IPS-15b (cell line): ENCODE data around the gene ELF4.
A peak's percentile ranks its signal among the peaks of the same experiment; 100 is the strongest.

Experiments
- H3K27me3 ChIP-seq: one replicate; pipeline ENCODE4 v1.6.1; 2013; ENCODE audit warnings: low read length; ENCODE audit not compliant: control insufficient read depth, insufficient read depth
- H3K36me3 ChIP-seq: one replicate; pipeline ENCODE4 v1.6.1; 2013; ENCODE audit warnings: low read length; ENCODE audit not compliant: control insufficient read depth, insufficient read depth
- H3K4me1 ChIP-seq: one replicate; pipeline ENCODE4 v1.6.1; 2013; ENCODE audit warnings: mild to moderate bottlenecking, low read length; ENCODE audit not compliant: control insufficient read depth, insufficient read depth
- H3K4me3 ChIP-seq: one replicate; pipeline ENCODE4 v1.5.1; 2013; ENCODE audit warnings: low read depth, low read length
- H3K9ac ChIP-seq: one replicate; pipeline ENCODE4 v1.6.1; 2013; ENCODE audit warnings: low read depth, mild to moderate bottlenecking, low read length
- H3K9me3 ChIP-seq: one replicate; pipeline ENCODE4 v1.6.1; 2013; ENCODE audit warnings: mild to moderate bottlenecking, low read length; ENCODE audit not compliant: control insufficient read depth, insufficient read depth

Gene ELF4

DNA sequence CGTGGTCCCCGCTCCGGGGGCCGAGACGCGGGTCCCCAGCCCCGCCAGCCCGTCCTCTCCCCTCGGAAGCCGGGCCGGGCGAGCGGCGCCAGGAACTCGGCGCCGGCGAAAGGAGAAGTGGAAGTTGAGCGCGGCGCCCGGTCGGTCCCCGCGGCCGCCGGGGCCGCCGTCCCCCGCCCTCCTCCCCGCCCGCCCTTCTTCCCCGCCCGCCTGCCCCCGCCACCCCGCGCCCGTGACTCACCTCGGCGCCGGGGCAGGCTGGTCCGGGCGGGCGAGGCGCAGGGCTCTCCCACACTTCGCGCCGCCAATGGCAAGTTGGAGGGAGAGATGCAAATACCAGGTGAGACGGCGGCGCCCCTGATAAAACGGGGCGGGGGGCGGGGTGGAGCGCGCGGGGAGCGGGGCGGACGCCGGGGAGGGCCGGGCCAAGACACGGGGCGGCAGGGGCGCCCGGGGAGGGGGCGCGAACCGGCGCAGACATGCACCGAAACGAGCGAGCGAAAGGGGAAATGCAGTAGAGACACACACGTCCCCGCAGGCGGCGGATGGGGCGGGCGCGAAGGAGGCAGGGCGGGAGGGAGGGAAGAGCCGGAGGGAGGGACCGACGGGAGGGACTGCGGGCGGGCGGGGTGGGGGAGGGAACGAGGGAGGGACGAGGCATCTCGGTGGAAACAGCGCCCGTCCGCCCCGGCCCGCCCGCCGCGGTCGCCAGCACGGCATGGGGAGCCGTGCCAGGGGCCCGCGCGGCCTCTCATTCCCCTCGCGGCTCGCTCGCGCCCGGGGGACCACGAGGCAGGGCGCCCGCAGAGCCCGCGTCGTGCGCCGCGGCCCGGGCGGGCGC is at the start of gene ELF4:
Gene ELF4, minus strand, starts transcription at position 119 of the 841 bp plus-strand sequence. CDS start 29,167 bp downstream, outside the sequence.
- Histone ChIP-seq H3K4me1 (peaks cover 8% of the 10 kb centered on the region), H3K4me3 (peak within 1 kb of the TSS; percentile 53), H3K9me3 (no peaks in the 10 kb centered on the region), H3K27me3 (peaks cover 44% of the 10 kb centered on the region), H3K9ac (no peak within 1 kb of the TSS), H3K36me3 (no peaks in the 10 kb centered on the region)

DNA sequence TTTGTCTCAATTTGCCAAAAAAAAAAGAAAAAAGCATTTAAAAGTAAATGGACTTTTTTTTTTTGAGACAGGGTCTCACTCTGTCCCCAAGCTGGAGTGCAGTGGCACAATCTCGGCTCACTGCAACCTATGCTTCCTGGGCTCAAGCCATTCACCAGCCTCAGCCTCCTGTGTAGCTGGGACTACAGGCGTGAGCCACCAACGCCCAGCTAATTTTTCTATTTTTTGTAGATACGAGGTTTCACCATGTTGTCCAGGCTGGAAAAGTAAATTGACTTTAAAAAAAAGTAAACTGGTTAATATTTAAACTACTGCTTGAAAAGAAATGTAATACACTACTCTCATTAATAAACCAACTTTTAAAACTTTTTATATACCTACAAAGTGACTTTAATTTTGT is 49.5 kb upstream of the ELF4 start:
- peaks cover 4% of the 10 kb centered on the region for H3K36me3 ChIP-seq
- H3K4me3 ChIP-seq: no peak overlapping the region
- no peaks in the 10 kb centered on the region for H3K27me3 ChIP-seq
- no peaks in the 10 kb centered on the region for H3K9me3 ChIP-seq
- H3K9ac ChIP-seq: no peak overlapping the region
- H3K4me1 ChIP-seq: no peaks in the 10 kb centered on the region

DNA sequence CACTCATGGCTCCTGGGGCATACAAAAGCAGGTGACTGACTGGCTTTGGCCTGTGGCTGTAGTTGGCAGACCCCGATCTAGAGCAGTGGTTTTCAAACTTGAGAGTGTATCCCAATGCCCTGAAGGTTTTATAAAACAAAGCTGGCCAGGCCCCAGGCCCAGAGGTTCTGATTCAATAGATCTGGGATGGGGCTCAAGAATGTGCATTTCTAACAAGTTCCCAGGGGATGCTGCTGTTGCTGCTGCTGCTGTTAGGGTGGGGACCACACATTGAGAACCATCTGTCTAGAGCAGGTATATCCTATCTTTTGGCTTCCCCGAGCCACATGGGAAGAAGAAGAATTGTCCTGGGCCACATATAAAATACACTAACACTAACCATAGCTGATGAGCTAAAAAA is 48.0 kb upstream of the ELF4 start:
- Histone ChIP-seq H3K9me3 (no peaks in the 10 kb centered on the region), H3K4me3 (no peak overlapping the region), H3K27me3 (no peaks in the 10 kb centered on the region), H3K36me3 (peaks cover 4% of the 10 kb centered on the region), H3K9ac (no peak overlapping the region), H3K4me1 (no peaks in the 10 kb centered on the region)

DNA sequence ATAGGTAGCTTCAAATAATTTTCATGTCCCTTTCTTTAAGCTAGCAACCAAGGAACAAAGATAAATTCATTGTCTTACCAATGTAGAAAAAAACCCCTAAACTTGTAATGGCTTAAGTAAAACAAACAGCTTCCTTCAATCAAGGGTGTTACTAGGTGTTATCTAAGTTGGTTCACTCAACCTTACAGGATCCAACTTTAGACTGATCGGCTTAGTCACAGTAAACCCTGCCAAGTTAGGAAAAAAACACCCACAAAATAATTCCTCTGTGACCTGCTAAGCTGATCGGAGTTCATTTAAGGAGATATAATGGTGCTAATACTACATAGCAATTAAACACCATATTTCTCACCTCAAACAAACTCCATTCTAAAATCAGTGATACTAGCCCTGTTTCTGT is 45.3 kb upstream of the ELF4 start:
- Histone ChIP-seq H3K36me3 (peaks cover 4% of the 10 kb centered on the region), H3K27me3 (no peaks in the 10 kb centered on the region), H3K9ac (no peak overlapping the region), H3K4me1 (no peaks in the 10 kb centered on the region), H3K9me3 (no peaks in the 10 kb centered on the region), H3K4me3 (no peak overlapping the region)

DNA sequence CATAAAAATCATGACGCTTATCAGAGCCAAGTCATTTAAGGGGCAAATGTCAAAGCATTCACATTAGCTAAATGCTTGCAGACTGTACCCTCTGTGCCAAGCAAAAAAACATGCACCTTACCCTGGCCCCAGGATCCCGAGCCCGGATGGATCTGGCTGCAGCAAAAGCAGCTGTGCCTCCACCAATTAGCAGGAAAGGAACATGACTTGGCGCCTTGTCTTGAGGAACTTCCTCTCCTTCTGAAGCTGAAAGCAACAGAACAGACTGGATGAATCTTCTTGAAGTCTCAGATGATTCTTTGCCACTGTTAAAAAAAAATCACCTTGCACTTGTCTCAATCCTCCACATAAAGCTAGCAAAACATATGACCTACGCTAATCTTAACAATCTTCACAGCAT is 37.3 kb upstream of the ELF4 start:
- peaks cover 17% of the 10 kb centered on the region for H3K36me3 ChIP-seq
- no peak overlapping the region for H3K4me3 ChIP-seq
- H3K9me3 ChIP-seq: no peaks in the 10 kb centered on the region
- H3K4me1 ChIP-seq: no peaks in the 10 kb centered on the region
- no peak overlapping the region for H3K9ac ChIP-seq
- H3K27me3 ChIP-seq: no peaks in the 10 kb centered on the region

DNA sequence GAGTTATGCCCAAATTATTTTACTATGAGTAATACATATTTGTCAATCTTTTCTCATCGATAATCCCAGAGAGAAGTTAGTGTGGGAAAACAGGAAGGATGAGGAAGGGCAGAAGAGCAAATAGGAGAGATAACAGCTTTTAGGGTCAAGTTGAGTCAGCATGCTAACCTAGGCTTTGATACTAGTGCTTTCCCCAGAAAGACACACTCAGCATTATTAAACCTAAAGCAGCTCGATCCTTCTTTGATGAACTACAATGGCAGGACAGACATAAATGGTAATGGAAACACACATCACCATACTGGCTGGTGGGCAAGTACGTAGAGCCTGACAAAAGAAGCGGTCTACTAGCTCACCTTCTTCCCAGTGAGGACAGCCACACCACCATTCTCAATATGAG is 34.8 kb upstream of the ELF4 start:
- H3K4me1 ChIP-seq: peaks cover 5% of the 10 kb centered on the region
- H3K9me3 ChIP-seq: no peaks in the 10 kb centered on the region
- no peak overlapping the region for H3K9ac ChIP-seq
- peaks cover 25% of the 10 kb centered on the region for H3K36me3 ChIP-seq
- no peak overlapping the region for H3K4me3 ChIP-seq
- peaks cover 20% of the 10 kb centered on the region for H3K27me3 ChIP-seq

DNA sequence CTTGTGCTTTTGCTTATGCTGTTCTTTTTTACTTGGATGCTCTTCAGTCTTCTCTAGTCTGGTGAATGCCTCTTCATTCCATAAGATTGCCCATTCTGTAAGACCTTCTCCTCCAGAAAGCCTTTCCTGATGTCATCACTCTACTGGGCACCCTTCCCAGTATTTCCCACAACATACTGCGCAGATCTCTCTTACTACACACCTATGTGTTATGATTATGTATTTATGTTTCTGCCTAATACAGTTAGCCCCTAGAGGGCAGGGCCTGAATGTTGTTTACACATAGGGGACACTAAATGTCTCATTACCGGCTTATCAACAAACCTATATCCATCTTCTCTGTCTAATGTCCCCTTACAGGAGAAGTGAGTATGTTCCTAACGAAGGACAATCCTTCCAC is 34.2 kb upstream of the ELF4 start:
- Histone ChIP-seq H3K9me3 (no peaks in the 10 kb centered on the region), H3K27me3 (peaks cover 20% of the 10 kb centered on the region), H3K4me3 (no peak overlapping the region), H3K36me3 (peaks cover 25% of the 10 kb centered on the region), H3K9ac (no peak overlapping the region), H3K4me1 (peaks cover 11% of the 10 kb centered on the region)

DNA sequence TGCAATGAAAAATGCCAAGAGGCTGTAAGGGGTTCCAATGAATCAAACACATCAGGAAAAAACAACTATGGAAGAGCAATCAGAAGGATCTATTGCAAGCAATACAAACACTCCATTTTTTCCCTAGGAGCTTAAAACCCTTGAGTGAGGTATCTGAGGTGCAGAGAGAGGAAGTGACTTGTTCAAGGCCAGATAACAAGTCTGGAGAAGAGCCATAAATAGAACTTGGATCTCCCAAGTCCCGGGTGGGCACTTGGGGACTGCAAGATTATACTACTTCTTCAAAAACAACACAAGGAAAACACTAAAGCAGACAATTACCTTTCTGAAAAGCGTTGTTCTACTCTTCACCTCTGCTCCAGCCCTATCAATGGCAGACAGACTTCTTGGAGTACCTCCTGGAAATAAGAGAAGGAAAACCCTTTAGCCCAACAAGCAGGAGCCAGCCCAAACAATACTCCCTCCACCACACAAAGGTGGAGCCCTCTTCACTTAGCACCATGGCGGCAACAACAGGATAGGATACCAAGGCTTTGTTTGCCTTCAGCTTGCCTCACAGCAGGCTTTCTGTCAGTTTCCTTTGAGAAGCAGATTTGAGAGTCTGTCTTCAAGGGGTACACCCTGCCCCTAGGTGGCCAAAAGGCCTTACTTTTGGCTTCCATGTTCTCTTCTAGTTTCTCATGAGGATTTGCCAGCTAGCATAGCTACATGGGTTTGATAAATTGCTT is 29.3 kb upstream of the ELF4 start:
- H3K9ac ChIP-seq: no peak overlapping the region
- H3K9me3 ChIP-seq: no peaks in the 10 kb centered on the region
- H3K4me3 ChIP-seq: no peak overlapping the region
- H3K4me1 ChIP-seq: peaks cover 14% of the 10 kb centered on the region
- H3K27me3 ChIP-seq: peaks cover 20% of the 10 kb centered on the region
- peaks cover 32% of the 10 kb centered on the region for H3K36me3 ChIP-seq

DNA sequence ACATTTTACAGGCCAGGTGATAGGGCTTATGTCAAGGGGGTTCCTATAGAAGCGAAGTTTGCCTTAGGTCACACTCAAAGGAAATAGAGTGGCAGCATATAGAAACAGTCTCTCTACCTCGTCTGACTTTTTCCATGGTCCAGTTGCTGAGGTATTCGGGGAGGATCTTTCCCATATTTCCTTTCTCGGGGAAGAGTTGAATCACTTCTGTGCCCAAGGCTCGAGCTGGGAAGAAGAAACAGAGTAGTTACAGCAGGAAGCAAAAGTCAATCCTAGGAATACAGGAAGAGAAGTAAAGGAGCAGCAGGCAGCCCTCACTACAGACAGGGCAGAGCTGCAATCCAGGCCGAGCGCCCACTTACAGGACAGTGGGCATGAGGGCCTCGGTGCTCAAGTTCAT is 26.7 kb upstream of the ELF4 start:
- peaks cover 17% of the 10 kb centered on the region for H3K27me3 ChIP-seq
- peaks cover 14% of the 10 kb centered on the region for H3K4me1 ChIP-seq
- no peak overlapping the region for H3K4me3 ChIP-seq
- no peak overlapping the region for H3K9ac ChIP-seq
- H3K9me3 ChIP-seq: no peaks in the 10 kb centered on the region
- H3K36me3 ChIP-seq: peaks cover 32% of the 10 kb centered on the region

DNA sequence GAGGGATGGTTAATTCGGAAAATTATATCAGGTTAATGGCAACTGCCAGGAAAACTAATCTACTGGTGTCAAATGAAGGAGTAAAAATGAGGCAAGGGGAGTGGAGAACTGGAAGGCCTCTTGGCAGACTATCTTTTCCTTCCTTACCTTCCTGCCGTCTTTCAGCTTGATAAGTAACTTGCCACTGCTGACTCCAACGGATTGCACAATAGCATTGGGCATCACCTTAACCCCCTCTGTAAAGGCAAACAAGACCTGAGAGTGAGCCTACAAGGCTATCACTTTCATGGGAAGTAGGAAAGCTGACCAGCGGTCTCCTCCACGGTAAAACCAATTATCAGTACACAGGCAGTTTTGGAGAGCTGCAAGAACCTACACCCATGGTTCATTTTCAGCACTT is 26.2 kb upstream of the ELF4 start:
- H3K4me1 ChIP-seq: peaks cover 14% of the 10 kb centered on the region
- peaks cover 12% of the 10 kb centered on the region for H3K27me3 ChIP-seq
- no peak overlapping the region for H3K9ac ChIP-seq
- no peaks in the 10 kb centered on the region for H3K9me3 ChIP-seq
- H3K36me3 ChIP-seq: peaks cover 33% of the 10 kb centered on the region
- H3K4me3 ChIP-seq: no peak overlapping the region

DNA sequence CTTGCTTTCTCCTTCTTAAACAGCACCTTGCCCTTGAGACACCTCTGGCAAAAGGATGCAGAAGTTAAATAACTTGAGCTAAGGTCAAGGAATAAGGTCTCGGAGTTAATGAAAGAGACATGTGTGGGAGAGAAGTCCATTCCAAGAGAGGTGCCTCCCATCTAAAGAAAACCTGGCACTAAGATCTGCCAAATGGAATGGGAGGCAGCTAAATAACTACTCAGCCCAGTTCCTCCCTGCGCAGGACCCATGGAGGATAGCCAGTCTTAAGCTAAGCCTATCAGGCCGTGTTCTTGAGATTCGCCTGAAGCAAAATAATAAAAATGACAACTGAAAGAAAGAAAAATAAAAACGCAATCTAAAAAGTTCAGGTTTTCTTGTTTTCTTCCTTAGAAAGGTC is 20.7 kb upstream of the ELF4 start:
- H3K4me1 ChIP-seq: no peaks in the 10 kb centered on the region
- peaks cover 30% of the 10 kb centered on the region for H3K36me3 ChIP-seq
- H3K27me3 ChIP-seq: no peaks in the 10 kb centered on the region
- no peaks in the 10 kb centered on the region for H3K9me3 ChIP-seq
- H3K9ac ChIP-seq: no peak overlapping the region
- no peak overlapping the region for H3K4me3 ChIP-seq
